Left ventricle myocardium inferior (tissue), 1 donor: ENCODE measurements around the gene SPATA31C2. TPM values are rescaled to one million over a fixed set of nuclear protein-coding genes. Genes with fewer than 3 reads are reported as not detected.

Source experiments
- DNase-seq: peaks from one replicate; pipeline ENCODE4 v3.0.0-alpha.2; 2020
- H3K27ac ChIP-seq: fragments of 200-600 bp; replicated peaks from 2 replicates; pipeline ENCODE4 v1.8.0; 2021
- H3K27me3 ChIP-seq: fragments of 200-600 bp; 2 replicates; pipeline ENCODE4 v1.8.0; 2021; ENCODE audit warnings: low read depth
- H3K36me3 ChIP-seq: fragments of 200-600 bp; 2 replicates; pipeline ENCODE4 v1.8.0; 2021
- H3K4me1 ChIP-seq: fragments of 200-600 bp; 2 replicates; pipeline ENCODE4 v1.8.0; 2021
- H3K4me3 ChIP-seq: fragments of 200-600 bp; 2 replicates; pipeline ENCODE4 v1.8.0; 2021; ENCODE audit warnings: mild to moderate bottlenecking, moderate library complexity
- H3K9me3 ChIP-seq: fragments of 200-600 bp; replicated peaks from 2 replicates; pipeline ENCODE4 v1.8.0; 2021
- intact Hi-C: fragments of 100-400 bp; cut with micrococcal nuclease; formaldehyde crosslinking; loops from one replicate; pipeline ENCODE4 v1.11.0; 2022
- total RNA-seq: library from RNA; stranded (reverse); fragmentation: NEBNext Ultra II Directional; extraction: Animal tissue kit (Norgen Biotek cat#: 25700); gene quantifications from one replicate; pipeline ENCODE4 v1.2.1, GENCODE V29; 2021
- TF ChIP-seq, protein P1 (sequence below): fragments of 200-600 bp; IDR thresholded peaks from 2 replicates; pipeline ENCODE4 v1.8.0; 2021; ENCODE audit warnings: antibody characterized with exemption, mild to moderate bottlenecking, borderline replicate concordance
- donor health status: DM: no; HTN: yes; CAD: no; lungs with severe emphysema.

SPATA31C2 gene
- total RNA-seq, 1 donor from 2014 or later: not detected

DNA sequence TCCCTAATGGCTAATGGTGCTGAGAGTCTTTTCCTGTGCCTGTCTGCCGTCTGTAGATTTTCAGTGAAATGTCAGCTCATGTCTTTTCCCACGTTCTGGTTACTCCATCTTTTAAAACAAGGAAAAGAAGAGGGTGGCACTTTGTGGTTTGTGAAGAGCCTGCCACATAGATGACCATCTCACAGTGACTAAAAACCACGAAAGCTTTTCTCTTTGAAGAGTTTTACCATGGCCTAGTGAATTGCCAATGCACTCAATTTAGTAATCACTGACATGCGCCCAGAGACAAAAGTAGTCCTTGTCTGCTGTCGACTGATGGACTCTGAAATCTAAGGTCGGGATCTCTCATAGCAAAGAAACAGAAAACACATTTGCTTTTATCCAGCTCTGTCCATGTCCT, 50.4 kb downstream of the SPATA31C2 start:
- Histone ChIP-seq H3K27ac (no peak overlapping the region), H3K27me3 (peaks cover 3% of the 10 kb centered on the region), H3K36me3 (no peaks in the 10 kb centered on the region), H3K4me3 (no peak overlapping the region), H3K9me3 (peaks cover 3% of the 10 kb centered on the region), H3K4me1 (peaks cover 15% of the 10 kb centered on the region)
- intact Hi-C loops: no loop called here
- DNase-seq: no peak
- TF ChIP-seq, protein P1, sequence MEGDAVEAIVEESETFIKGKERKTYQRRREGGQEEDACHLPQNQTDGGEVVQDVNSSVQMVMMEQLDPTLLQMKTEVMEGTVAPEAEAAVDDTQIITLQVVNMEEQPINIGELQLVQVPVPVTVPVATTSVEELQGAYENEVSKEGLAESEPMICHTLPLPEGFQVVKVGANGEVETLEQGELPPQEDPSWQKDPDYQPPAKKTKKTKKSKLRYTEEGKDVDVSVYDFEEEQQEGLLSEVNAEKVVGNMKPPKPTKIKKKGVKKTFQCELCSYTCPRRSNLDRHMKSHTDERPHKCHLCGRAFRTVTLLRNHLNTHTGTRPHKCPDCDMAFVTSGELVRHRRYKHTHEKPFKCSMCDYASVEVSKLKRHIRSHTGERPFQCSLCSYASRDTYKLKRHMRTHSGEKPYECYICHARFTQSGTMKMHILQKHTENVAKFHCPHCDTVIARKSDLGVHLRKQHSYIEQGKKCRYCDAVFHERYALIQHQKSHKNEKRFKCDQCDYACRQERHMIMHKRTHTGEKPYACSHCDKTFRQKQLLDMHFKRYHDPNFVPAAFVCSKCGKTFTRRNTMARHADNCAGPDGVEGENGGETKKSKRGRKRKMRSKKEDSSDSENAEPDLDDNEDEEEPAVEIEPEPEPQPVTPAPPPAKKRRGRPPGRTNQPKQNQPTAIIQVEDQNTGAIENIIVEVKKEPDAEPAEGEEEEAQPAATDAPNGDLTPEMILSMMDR: no peak

DNA sequence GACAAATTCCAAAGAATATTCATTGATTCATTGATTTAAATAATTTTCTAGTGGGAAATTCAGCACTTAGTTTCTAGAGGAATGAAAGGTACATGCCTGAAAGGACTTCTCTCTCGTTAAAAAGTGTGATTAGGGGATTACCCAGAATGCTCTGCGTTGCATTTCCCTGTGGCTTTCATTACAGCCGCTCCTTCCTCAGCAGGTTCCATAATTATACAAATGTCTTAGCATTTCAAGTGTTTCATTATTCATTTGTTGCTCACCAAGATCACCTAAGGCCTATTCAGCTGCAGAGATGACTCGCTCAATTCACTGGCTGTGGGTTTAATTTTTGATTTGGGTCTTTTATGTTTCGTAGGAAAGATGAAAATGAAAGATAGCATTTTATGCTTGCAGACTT, 52.8 kb downstream of the SPATA31C2 start:
- no peaks in the 10 kb centered on the region for H3K36me3 ChIP-seq
- TF ChIP-seq, protein P1: no peak

DNA sequence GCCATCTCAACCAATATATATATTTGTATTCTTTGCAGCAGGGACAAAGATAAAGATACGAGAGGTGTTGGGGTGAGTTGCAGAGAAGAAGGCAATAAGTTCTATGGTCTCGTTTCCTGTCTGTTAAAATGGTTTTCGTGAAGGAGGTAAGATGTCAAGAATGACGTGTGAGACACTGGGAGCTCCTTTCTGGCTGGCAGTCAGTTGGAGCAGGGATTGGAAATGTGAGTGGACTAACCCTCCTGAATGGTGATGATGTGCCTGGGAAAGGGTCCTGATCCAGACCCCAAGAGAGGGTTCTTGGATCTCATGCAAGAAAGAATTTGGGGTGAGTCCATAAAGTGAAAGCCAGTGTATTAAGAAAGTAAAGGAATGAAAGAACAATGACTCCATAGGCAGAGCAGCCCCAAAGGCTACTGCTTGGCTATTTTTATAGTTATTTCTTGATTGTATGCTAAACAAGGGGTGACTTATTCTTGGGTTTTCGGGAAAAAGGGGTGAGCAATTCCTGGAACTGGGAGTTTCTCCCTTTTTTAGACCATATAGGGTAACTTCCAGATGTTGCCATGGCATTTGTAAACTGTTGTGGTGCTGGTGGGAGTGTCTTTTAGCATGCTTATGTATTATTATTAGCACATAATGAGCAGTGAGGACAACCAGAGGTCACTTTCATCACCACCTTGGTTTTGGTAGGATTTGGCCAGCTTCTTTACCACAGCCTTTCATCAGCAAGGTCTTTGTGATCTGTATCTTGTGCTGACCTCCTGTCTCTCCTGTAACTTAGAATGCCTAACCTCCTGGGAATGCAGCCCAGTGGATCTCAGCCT, 53.7 kb downstream of the SPATA31C2 start:
- peaks cover 3% of the 10 kb centered on the region for H3K27me3 ChIP-seq
- H3K4me1 ChIP-seq: peaks cover 3% of the 10 kb centered on the region
- TF ChIP-seq, protein P1: no peak
- no peaks in the 10 kb centered on the region for H3K36me3 ChIP-seq
- DNase-seq: no peak
- no peak overlapping the region for H3K27ac ChIP-seq
- intact Hi-C loops: no loop called here
- H3K4me3 ChIP-seq: no peak overlapping the region
- H3K9me3 ChIP-seq: peaks cover 7% of the 10 kb centered on the region

More for the DNA sequence above, 52.8 kb downstream of the SPATA31C2 start:
- Histone ChIP-seq H3K27me3 (peaks cover 3% of the 10 kb centered on the region), H3K4me1 (peaks cover 10% of the 10 kb centered on the region), H3K27ac (no peak overlapping the region), H3K4me3 (no peak overlapping the region), H3K9me3 (peaks cover 7% of the 10 kb centered on the region)
- intact Hi-C loops: no loop called here
- DNase-seq: no peak

Other genes with a start within 250 kb of the SPATA31C2 start
- gene SPATA31C1, start 220.5 kb downstream of the SPATA31C2 start, total RNA-seq: not detected
- 2.8 TPM for gene CDK20, start 163.9 kb downstream of the SPATA31C2 start, total RNA-seq
- 55.8 TPM for gene SPIN1, start 250.0 kb upstream of the SPATA31C2 start, total RNA-seq